NCI-H446 treated with DMSO at 0.1 percent for 48 hours (cell line): ENCODE measurements around the gene HMCN1.

Experiments used
- DNase-seq: peaks from one replicate; lab custom pipeline; 2025; lab: John Stamatoyannopoulos, UW

The HMCN1 gene

DNA sequence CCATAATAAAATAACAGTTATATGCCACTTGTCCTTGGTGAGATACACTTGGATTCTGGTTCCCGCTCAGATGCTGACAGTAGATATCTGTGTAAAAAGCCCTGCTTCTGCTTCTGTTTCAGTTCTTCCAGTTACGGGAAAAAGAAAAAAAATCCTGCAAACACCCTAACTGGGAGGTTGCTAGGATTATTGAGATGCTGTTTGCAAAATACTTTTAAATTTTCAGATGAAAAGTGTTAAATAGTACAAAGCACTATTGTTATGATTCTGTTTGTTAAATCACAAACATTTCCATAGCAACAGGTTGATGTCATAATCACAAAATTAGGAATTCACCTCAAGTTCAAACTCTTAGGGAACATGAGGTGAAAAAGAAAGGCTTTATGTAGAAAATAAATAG lies 232.3 kb downstream of the HMCN1 start:
- no peak for DNase-seq

DNA sequence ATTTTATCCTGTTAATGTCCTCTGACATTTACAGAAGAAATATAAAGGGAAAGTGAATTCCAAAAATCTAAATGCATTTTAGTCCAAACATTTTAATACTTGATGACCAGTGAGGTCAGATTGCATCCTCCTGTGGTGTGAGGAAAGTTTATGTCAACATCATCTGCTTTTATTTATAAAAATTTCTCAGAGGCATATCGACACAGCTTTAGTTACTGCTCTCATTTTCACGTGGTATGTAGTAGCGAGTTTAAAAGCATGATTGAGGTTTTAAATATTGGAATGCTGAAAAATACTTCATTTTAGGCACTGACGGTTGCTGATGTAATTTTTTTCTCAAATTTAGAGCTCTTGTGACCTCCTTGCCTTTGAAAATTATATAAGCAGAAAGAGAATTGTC lies 234.8 kb downstream of the HMCN1 start:
- DNase-seq, result no peak

DNA sequence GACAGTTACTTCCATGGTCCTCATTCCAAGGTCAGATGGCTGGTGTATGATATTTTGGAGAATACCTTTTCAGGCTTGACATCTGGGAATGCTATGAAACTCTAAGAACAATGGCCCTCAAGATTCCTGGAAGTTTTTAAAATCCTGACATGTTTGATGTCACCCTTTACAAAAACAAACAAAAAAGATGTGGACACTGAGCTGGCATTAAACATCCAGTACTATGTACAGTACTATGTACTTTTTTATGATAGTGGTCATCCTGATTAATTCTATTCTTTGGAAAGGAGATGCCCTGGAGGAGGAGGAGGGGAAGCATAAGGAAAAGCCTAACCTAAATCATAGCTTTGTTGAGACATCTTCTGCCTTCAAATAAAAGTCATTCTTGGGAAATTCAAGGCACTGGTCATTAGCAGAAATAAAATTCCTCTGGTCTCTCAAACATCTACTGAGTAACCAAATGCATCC lies 235.4 kb downstream of the HMCN1 start:
- no peak for DNase-seq

DNA sequence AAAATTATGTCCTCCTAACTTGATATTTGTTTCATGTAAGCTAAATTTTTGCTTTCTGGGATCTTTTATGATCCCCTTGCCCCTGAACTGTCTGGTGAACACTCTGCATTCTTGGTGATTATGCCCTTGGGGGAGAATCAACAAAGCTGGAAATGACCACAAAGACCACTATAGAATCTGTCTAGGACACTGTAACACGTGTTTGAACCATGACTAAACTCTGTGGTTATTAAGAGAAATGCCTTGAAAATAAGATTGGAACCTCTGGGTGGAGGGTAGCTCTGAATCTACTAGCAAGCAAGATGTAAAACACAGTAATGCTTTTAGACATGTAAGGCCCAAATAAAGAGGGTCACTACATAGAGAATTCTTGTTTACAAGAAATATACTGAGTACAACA lies 237.5 kb downstream of the HMCN1 start:
- no peak for DNase-seq

DNA sequence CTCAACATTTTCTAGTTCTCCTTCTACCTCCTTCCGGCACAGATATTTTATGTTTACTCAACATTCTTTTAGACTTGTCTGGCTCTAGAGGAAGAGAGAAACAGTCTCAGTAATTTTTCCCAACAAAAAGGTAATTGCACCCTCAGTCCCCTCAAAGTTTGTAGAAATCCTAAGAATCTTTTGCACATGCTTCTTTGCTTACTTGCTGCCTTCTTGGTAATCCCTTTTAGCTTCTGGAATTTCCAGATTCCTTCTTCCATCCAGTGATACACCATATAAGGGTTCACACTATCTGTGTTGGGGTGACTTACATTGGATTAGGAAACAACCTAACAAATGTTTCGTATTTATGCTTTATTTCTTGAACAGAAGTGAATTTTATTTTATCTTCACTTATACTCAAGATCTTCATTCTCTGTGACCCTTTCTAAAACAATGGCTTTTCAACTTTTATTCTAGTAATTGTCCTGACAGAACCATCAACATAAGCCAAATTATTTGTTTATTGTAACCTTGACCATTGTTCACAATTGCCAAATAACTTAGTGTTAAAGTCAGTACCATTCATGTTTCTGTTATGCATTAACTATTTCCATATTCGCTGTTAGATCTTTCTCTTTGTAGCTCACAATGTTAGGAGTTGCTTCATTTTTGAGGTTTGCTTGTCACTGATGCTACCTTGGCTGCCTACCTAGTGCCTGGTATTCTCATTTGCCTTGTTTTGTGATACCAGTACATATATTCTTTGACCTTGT lies 238.1 kb downstream of the HMCN1 start:
- DNase-seq, result no peak

DNA sequence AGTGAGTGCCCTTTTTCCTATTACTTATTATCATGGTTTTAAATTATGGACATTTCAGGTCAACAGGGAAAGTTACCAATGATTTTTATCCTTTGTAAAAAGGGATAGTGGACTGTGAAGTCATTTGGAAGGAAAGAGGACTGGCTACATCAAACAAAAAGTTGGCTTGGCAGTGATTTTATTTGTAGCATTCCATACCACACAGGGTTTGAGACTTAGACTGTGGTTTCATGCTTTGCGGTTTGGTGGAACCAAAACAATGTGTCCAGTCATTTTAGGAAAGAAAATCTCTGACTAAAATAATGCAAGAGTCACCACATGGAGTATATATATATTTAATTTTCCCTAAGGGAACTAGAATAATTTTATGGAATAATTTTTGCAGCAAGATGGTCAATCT lies 239.5 kb downstream of the HMCN1 start:
- DNase-seq, result no peak

DNA sequence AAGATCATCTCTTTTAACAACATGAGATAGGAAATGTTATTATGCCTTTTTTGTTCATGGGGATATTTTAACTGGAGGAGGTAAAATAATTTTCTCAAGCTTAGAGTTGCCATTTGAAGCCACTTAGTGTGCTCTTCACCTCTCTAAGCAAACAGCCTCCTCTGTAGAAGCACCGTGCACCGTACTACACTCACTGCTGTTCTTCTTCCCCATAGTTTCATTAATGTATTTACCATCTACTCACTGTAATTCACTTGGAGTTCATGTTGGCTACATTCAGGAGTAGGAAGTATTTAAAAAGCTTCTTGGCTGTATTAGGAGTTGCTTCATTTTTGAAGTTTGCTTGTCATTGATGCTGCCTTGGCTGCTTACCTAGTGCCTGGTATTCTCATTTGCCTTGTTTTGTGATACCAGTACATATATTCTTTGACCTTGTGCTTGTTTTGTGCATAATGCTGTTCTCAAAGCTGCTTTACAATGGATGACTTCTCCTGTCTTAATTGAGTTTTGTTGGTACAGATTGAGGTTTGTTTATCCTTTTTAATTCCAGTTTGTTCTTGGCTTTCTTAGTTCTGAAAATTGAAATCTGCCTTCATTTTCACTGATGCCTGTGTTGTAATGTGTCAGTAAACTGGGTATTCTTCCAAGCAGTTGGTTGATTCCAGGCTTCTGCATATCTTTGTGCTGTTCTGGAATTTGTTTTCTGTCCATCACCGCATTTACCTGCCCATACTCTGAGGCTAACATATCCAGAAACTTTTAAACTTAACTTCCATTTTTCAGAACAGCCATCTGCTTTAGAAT lies 240.4 kb downstream of the HMCN1 start:
- DNase-seq, result no peak

DNA sequence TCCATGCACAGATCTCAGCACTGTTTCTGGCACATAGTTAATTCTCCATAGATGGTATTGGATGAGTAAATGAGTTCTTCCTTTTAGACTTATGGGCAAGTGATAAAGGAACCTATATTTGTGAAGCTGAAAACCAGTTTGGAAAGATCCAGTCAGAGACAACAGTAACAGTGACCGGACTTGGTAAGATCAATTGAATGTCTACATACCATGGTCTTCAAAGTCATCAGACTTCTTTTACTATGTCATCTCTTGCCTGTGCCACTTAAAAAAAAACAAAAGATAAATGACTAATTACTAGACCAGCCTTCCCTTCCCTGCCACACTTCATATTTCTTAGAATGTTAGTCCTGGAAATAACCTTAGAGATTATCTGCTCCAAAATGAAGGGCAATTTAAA lies 246.7 kb downstream of the HMCN1 start:
- DNase-seq, result no peak

DNA sequence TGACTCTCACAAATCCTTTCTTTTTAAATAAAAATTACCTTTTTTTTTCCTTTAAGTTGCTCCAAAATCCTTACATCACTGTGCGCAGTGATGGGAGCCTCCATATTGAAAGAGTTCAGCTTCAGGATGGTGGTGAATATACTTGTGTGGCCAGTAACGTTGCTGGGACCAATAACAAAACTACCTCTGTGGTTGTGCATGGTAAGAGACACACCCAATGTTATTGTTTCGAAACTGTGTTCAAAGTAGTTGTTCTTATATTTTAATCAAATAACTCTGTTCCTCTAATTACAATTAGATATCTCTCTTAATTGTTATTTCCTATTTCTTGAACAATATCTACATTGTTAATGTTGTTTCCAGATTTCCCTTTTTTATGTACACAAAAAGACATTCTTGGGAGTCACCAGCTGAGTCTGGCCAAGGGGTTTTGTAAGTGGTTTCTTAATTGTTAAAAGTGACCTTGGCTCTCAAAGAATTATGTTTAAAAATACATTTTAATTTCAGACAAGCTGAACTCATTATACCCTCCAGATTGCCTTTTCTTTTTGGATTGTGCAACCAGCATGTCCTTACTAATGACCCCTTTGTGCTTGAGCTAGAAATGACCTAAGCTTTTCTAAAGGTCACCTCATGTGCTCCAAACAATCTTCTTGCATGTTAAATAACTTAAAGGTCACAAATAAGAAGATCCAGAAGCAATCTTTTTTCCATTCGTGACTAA lies 250.1 kb downstream of the HMCN1 start:
- DNase-seq, result no peak

DNA sequence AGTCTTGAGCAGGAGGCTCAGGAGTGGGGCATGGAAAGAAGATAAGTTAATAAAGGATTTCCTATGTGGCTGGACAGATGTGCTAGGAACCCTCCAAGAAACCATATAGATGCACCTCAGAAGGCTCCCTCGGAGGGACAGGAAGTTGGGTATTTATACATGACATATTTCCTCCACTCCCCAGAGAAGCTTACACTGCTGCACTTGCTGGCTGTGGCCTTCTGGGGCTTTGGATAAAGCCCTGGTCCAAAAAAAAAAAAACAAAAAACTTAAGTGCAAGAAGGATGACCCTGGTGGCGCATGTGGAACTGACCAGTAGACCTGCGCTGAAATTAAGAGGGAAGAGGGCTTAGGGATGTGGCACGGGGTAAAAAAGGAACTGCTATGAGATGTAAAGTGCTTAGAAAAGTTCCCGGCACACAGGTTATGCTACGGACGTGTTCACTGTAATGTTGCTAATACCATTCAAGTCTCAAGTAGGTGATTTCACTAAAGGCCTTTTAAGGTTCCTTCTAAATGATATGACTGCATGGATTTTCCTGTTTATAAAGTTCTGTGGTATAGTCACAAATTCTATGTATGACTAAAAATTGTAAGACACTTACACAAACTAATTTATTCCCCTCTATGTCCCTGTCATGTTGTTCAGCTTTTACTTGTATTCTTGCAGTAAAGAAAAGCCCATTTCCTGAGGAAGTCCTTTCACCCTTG lies 253.6 kb downstream of the HMCN1 start:
- DNase-seq, result no peak

DNA sequence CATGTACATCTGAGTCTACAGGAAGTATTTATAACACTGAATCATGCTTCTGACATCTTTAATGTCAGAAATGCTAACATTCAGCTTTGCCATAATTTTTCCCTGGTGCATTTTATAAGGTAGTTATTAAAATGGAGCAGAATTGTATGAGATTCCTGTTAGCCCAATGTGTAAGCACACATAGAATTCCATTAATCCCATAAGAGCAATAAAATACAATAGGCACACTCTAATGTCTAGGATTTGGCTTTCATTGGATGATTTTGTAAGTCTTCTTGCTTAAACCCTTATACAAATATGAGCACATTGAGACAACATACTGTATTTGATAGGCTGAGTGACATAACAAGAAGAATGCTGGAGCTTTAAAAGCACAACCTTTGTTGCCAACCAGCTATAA lies 256.4 kb downstream of the HMCN1 start:
- no peak for DNase-seq

DNA sequence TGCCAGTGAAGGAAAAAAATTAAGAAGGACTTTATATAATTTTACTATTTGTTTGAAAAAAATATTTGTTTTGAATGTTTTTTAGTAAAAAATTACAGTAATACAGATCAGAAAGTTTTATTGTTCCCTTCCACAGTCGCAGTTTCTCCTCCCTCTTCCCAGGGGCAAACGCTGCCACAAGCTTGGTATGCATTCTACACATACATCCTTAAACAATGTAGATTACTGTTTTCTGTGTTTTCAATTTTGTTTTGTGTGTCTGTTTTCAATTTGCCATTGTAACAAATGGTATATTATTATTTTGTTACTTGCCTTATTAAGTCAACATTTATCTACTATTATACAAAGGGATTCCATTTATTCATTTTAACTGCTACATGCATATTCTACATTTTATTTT lies 257.1 kb downstream of the HMCN1 start:
- DNase-seq, result no peak

DNA sequence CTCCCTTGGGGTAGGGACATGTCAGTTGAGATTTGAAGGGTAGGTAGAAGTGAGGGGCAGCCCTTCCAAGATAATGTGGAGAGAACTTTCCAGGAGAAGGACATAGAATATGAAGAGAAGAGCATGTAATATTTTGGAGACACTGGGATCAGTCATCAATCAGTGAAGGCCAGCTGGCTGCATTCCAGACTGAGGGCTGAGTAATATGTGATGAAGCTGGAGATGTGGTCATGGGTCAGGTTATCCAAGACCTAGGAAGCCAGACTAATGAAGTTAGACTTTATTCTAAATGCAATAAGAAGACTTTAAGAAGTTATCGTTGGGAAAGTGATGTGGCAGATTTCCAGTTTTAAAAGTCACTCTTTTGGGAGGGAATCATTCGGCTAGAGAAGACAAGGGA lies 262.0 kb downstream of the HMCN1 start:
- no peak for DNase-seq

DNA sequence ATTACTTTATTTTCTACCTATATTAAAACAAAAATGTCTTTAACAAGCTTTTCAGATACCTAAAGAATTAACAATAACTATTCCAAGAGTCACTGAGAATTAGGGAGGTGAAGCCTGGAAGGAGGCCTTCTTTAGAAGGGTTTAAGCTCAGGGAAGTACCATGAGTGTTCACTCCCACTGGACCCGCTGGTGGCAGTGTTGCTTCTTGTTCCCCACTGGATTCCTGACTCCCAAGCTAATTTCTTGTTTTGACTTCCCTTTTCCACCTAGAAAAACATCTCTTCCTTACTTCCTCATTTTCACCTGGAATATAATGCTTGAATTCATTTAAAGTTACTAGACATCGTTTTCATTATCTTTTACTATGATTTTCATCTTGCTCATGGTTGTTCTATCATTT lies 264.2 kb downstream of the HMCN1 start:
- DNase-seq, result no peak

DNA sequence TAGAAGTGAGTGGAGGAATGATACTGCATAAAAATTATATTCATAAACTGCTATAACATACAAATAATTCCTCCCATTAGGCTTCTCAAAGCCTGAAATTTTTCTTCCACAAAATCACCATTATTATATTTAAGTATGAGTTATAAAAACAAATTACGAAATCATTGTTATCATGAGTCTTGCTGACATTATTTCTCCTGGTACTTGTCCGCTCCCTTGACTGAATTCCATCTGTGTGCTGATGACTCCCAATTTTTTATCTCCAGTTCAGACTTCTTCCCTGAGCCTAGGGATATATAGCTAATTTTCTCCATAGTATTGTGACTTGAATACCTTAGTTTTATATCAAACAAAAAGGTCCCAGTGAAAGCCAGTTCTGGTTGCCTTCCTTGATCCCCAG lies 268.2 kb downstream of the HMCN1 start:
- no peak for DNase-seq

DNA sequence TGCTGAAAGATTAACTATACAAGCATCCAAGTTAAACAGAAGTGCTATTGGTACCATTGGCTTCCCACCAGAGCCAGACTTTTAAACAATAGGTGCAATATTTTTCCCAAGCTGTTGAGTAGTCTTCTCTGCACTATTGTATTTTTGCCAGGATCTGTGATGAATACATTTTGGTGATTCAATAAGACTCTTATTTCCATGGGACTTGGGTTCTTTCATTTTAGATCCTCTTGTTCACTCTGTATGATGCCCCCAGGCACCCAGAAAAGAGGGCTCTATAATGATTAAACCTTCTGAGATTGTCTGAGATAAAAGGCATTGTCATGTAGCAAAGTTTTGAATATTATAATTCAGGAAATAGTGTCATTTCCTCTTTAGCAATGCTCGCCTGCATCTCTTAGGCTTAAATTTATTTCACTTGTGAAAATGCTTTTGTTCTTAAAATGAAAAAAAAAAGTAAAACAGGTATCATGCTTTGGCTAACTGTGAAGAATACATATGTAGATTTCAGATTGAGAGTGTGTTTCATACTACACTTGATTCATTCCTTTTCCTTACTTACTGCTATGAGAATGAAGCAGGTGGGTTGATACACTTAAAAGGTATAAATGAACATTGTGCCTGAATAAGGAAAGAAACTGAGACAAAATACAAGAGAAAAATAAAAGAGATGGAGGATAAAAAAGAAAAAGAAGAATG lies 275.0 kb downstream of the HMCN1 start:
- peak; percentile 56 for DNase-seq

DNA sequence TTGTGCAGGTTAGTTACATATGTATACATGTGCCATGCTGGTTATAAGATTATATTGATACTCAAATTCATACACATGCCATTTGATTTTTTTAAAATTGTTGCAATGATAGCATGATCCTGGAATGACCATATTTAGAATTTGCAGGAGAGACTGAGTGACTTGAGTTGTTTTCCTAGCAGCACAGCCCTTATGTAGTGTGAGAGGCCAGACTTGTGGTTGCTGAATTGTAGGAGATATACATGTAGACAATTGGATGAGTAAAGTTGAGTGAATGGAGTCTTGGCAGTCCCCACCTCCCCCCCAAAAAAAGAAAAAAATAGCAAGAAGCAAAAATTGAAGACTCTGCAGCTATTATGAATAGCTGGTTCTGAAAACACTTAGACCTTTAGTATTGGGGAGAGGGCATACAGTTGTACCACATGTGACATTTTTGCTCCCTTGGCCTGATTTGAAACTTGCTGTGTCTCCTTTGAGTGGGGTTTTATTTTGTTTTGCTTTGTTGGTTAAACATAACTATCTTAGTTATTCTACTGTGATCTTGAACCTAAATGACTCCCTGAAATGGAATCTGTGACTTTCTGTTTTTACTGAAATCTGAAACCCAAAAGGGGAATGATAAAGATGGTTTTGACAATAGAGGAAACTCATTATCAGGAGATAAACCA lies 280.3 kb downstream of the HMCN1 start:
- no peak for DNase-seq

DNA sequence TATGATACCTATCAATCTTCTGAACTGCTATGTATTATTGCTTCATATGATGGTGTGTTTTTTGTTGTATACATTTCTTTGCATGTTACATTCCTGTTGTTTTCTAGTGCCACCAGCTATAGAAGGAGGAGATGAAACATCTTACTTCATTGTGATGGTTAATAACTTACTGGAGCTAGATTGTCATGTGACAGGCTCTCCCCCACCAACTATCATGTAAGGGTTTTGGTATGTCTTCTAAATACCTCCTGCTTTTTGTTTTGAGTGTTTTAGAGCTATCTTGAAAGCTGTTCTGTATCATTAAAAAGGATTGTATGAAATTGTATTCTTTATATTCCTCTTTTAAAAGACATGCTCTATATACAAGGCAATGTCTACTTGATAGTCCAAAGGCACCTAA lies 282.7 kb downstream of the HMCN1 start:
- DNase-seq, result no peak

DNA sequence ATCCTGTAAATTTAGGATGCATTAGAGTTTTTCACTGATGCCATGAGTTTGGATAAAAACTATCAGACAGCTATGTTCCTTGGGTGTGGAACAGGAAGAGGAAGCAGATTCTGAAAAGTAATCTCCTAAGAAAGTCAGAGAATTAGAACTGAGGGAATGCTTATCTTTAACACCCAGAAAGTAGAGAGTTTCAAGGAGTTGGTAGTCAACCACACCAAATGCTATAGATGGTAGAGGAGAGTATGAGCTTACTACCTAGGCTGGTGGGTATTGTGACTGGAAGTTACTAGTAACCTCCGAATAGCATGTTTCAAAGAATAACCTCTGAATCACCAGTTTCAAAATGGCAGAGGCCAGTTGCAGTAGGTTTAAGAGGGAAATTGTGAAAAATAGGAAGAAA lies 288.0 kb downstream of the HMCN1 start:
- DNase-seq, result no peak

DNA sequence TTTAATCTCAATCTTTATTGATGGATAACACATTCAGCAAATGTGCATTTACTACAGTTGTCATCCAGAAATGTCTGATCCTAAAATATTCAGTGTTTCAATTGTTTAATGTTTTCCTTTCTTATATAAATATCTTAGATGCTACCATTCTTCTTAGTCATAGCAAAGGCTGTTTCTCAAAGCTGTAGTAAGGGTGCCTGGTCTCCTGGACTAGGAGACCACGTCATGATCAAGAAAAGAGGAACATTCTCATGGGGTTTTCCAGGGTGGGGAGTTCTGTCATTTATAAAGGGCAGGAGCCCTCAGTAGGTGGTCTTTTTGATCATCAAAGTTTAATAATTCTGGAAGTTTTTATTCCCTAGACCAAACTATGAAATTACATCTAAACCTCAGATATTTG lies 292.8 kb downstream of the HMCN1 start:
- no peak for DNase-seq

DNA sequence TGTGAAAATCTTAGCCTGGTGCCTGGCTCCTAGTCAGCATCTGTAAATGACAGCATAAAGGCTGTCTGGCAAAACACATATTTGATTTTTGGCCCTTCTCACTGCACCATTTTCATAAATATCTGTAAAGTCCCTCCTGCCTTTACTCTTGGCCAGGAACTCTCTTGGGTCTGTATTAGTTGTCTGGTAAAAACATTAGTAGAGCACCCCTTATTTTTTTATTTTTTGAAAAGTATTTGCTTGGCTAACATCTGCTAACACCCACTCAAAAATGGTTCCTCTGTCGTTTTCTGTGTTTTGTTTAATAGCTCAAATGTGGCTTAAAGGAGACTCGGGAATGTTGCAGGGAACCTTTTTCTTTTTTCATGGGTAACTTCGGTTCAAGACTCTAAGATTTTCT lies 293.4 kb downstream of the HMCN1 start:
- no peak for DNase-seq
